Duodenal mucosa (tissue), 2 donors: Measurements from ENCODE around the gene NNMT.

ENCODE experiments used
- H3K27ac ChIP-seq: one replicate; pipeline ENCODE4 v1.7.0; 2013; ENCODE audit warnings: low read depth, low read length
- H3K27me3 ChIP-seq, 2 donors: one replicate each; pipeline ENCODE4 v1.7.0; 2013; ENCODE audit warnings: low read length in 2 of 2, control low read depth in 1 of 2; ENCODE audit not compliant: insufficient read depth in 2 of 2, control insufficient read depth in 1 of 2
- H3K36me3 ChIP-seq, 2 donors: one replicate each; pipeline ENCODE4 v1.7.0; 2013; ENCODE audit warnings: low read length in 2 of 2, control low read depth in 1 of 2; ENCODE audit not compliant: insufficient read depth in 2 of 2, control insufficient read depth in 1 of 2
- H3K4me1 ChIP-seq, 2 donors: one replicate each; pipeline ENCODE4 v1.7.0; 2013; ENCODE audit warnings: low read length in 2 of 2, control low read depth in 1 of 2; ENCODE audit not compliant: insufficient read depth in 2 of 2, control insufficient read depth in 1 of 2
- H3K4me3 ChIP-seq, 2 donors: one replicate each; pipeline ENCODE4 v1.7.0; 2013; ENCODE audit warnings: low read length in 2 of 2, low read depth in 1 of 2
- H3K9ac ChIP-seq, 2 donors: one replicate each; pipeline ENCODE4 v1.7.0; 2013; ENCODE audit warnings: low read length in 2 of 2, low read depth in 1 of 2
- H3K9me3 ChIP-seq, 2 donors: one replicate each; pipeline ENCODE4 v1.7.0; 2013; ENCODE audit warnings: low read length in 2 of 2, control low read depth in 1 of 2; ENCODE audit not compliant: control insufficient read depth in 1 of 2

NNMT gene

GRCh38 chr11:114358716-114359115 lies 62.5 kb downstream of the NNMT start:
- Histone ChIP-seq H3K27me3 (no peaks in the 10 kb centered on the region), H3K4me1 (no peaks in the 10 kb centered on the region), H3K4me3 (no peak overlapping the region), H3K36me3 (no peaks in the 10 kb centered on the region), H3K9ac (no peak overlapping the region), H3K27ac (no peak overlapping the region), H3K9me3 (no peaks in the 10 kb centered on the region)

- H3K27ac ChIP-seq: no peak overlapping the region
- no peaks in the 10 kb centered on the region for H3K36me3 ChIP-seq
- H3K4me3 ChIP-seq: no peak overlapping the region
- H3K27me3 ChIP-seq: no peaks in the 10 kb centered on the region
- H3K4me1 ChIP-seq: no peaks in the 10 kb centered on the region
- no peak overlapping the region for H3K9ac ChIP-seq
- H3K9me3 ChIP-seq: no peaks in the 10 kb centered on the region
Measured at GRCh38 chr11:114359342-114359741, 63.1 kb downstream of the NNMT start.

- Histone ChIP-seq H3K4me3 (no peak overlapping the region), H3K36me3 (no peaks in the 10 kb centered on the region), H3K9ac (no peak overlapping the region), H3K9me3 (no peaks in the 10 kb centered on the region), H3K4me1 (no peaks in the 10 kb centered on the region), H3K27ac (no peak overlapping the region), H3K27me3 (no peaks in the 10 kb centered on the region)
Measured at GRCh38 chr11:114362326-114362725, 66.1 kb downstream of the NNMT start.

GRCh38 chr11:114362958-114363357 lies 66.8 kb downstream of the NNMT start:
- H3K27me3 ChIP-seq: no peaks in the 10 kb centered on the region
- no peaks in the 10 kb centered on the region for H3K36me3 ChIP-seq
- H3K4me3 ChIP-seq: no peak overlapping the region
- H3K4me1 ChIP-seq: no peaks in the 10 kb centered on the region
- H3K9me3 ChIP-seq: no peaks in the 10 kb centered on the region
- no peak overlapping the region for H3K27ac ChIP-seq
- H3K9ac ChIP-seq: no peak overlapping the region
